ENCODE results near the gene PRELP.

DNA sequence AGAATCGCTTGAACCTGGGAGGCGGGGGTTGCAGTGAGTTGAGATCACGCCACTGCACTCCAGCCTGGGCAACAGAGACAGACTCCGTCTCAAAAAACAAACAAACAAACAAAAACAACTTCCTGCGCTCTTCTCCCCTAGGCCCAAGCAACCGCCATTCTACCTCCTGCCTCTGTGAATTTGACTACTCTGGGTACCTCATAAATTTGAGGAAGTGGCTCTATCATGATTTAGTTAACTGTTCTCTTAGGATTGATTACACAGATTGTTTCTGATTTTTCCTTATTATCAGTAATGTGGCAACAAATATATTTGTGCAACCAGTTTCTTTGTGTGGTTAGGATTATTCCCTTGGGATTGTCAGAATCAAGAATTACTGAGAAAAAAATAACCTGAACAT, 48.1 kb downstream of the PRELP start:
- TF ChIP-seq, protein P1, sequence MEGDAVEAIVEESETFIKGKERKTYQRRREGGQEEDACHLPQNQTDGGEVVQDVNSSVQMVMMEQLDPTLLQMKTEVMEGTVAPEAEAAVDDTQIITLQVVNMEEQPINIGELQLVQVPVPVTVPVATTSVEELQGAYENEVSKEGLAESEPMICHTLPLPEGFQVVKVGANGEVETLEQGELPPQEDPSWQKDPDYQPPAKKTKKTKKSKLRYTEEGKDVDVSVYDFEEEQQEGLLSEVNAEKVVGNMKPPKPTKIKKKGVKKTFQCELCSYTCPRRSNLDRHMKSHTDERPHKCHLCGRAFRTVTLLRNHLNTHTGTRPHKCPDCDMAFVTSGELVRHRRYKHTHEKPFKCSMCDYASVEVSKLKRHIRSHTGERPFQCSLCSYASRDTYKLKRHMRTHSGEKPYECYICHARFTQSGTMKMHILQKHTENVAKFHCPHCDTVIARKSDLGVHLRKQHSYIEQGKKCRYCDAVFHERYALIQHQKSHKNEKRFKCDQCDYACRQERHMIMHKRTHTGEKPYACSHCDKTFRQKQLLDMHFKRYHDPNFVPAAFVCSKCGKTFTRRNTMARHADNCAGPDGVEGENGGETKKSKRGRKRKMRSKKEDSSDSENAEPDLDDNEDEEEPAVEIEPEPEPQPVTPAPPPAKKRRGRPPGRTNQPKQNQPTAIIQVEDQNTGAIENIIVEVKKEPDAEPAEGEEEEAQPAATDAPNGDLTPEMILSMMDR (IDR thresholded peaks at IDR 0.05) = no peak
- TF ChIP-seq EP300 (IDR thresholded peaks at IDR 0.05) (no peak), POLR2A (IDR thresholded peaks at IDR 0.05) (no peak)
